SK-N-SH treated with all-trans-retinoic acid at 6 μM for 48 hours (cell line): ENCODE measurements around the gene ZSCAN2.
"Not testable (repeated sequence)": the region's sequence is repeated elsewhere in the genome, so short reads cannot be mapped to it uniquely, and the experiment has no call there.

Experiments used
- ATAC-seq: fragments of 200-7000 bp; cut with Tn5 transposase; 3 replicates; pipeline ENCODE4 v1.9.1; 2020; ENCODE audit warnings: mild to moderate bottlenecking, moderate library complexity
- ARNTL ChIP-seq: fragments of 450-650 bp; formaldehyde crosslinking; IDR thresholded peaks from 2 replicates; pipeline ENCODE4 v1.5.0; 2020; ENCODE audit warnings: low read depth, mild to moderate bottlenecking, moderate library complexity, borderline replicate concordance
- BACH2 ChIP-seq: fragments of 250-450 bp; sonication (Bioruptor Pico); IDR thresholded peaks from 2 replicates; pipeline ENCODE4 v1.9.0; 2021; ENCODE audit warnings: mild to moderate bottlenecking, borderline replicate concordance
- CSDC2 ChIP-seq: fragments of 250-450 bp; sonication (Bioruptor Pico); IDR thresholded peaks from 2 replicates; pipeline ENCODE4 v1.5.0; 2020; ENCODE audit warnings: mild to moderate bottlenecking, moderate library complexity
- ESRRG ChIP-seq: fragments of 250-450 bp; sonication (Bioruptor Pico); IDR thresholded peaks from 2 replicates; pipeline ENCODE4 v1.6.1; 2021; ENCODE audit warnings: mild to moderate bottlenecking
- GLIS3 ChIP-seq: fragments of 250-450 bp; sonication (Bioruptor Pico); IDR thresholded peaks from 2 replicates; pipeline ENCODE4 v1.5.0; 2020; ENCODE audit warnings: mild to moderate bottlenecking, moderate library complexity
- ISL1 ChIP-seq: fragments of 250-450 bp; sonication (Bioruptor Pico); IDR thresholded peaks from 2 replicates; pipeline ENCODE4 v2.1.2; 2022; ENCODE audit warnings: mild to moderate bottlenecking, moderate library complexity
- OSR1 ChIP-seq: fragments of 250-450 bp; sonication (Bioruptor Pico); IDR thresholded peaks from 2 replicates; pipeline ENCODE4 v1.8.0; 2022; ENCODE audit warnings: moderate library complexity, mild to moderate bottlenecking, inconsistent platforms
- RARB ChIP-seq: fragments of 250-450 bp; sonication (Bioruptor Pico); IDR thresholded peaks from 2 replicates; pipeline ENCODE4 v1.8.0; 2021; ENCODE audit warnings: mild to moderate bottlenecking, moderate library complexity
- SNAI2 ChIP-seq: fragments of 250-450 bp; sonication (Bioruptor Pico); IDR thresholded peaks from 2 replicates; pipeline ENCODE4 v1.5.0; 2020; ENCODE audit warnings: mild to moderate bottlenecking, moderate library complexity
- TCF4 ChIP-seq: fragments of 250-450 bp; sonication (Bioruptor Pico); IDR thresholded peaks from 2 replicates; pipeline ENCODE4 v1.8.0; 2021; ENCODE audit warnings: mild to moderate bottlenecking, moderate library complexity, borderline replicate concordance
- TOX ChIP-seq: fragments of 250-450 bp; sonication (Bioruptor Pico); IDR thresholded peaks from 2 replicates; pipeline ENCODE4 v1.8.0; 2021; ENCODE audit warnings: mild to moderate bottlenecking, moderate library complexity, borderline replicate concordance
- ZC3H10 ChIP-seq: fragments of 250-450 bp; sonication (Bioruptor Pico); IDR thresholded peaks from 2 replicates; pipeline ENCODE4 v1.5.1; 2021; ENCODE audit warnings: mild to moderate bottlenecking, moderate library complexity
- ZFP3 ChIP-seq: fragments of 250-450 bp; sonication (Bioruptor Pico); IDR thresholded peaks from 2 replicates; pipeline ENCODE4 v1.5.0; 2020; ENCODE audit warnings: mild to moderate bottlenecking, moderate library complexity
- ZFP30 ChIP-seq: fragments of 450-650 bp; formaldehyde crosslinking; IDR thresholded peaks from 2 replicates; pipeline ENCODE4 v1.5.0; 2022; ENCODE audit warnings: mild to moderate bottlenecking, moderate library complexity
- ZNF565 ChIP-seq: fragments of 450-650 bp; formaldehyde crosslinking; conservative IDR thresholded peaks from 2 replicates; pipeline ENCODE4 v1.5.0; 2020; ENCODE audit warnings: low read depth, mild to moderate bottlenecking, moderate library complexity
- ZNF70 ChIP-seq: fragments of 450-650 bp; formaldehyde crosslinking; IDR thresholded peaks from 2 replicates; pipeline ENCODE4 v1.5.0; 2020; ENCODE audit warnings: mild to moderate bottlenecking, moderate library complexity
- ZNF8 ChIP-seq: fragments of 450-650 bp; formaldehyde crosslinking; IDR thresholded peaks from 2 replicates; pipeline ENCODE4 v1.5.0; 2020; ENCODE audit warnings: mild to moderate bottlenecking, moderate library complexity
- TF ChIP-seq, protein P1 (sequence below): fragments of 250-450 bp; sonication (Bioruptor Pico); IDR thresholded peaks from 2 replicates; pipeline ENCODE4 v1.5.1; 2020; ENCODE audit warnings: low read depth, mild to moderate bottlenecking, moderate library complexity
- TF ChIP-seq, protein P2 (sequence below): fragments of 250-450 bp; sonication (Bioruptor Pico); IDR thresholded peaks from 2 replicates; pipeline ENCODE4 v1.5.0; 2020; ENCODE audit warnings: mild to moderate bottlenecking, moderate library complexity
- TF ChIP-seq, protein P3 (sequence below): fragments of 250-450 bp; sonication (Bioruptor Pico); IDR thresholded peaks from 2 replicates; pipeline ENCODE4 v1.5.1; 2021; ENCODE audit warnings: mild to moderate bottlenecking, moderate library complexity
- TF ChIP-seq, protein P4 (sequence below): fragments of 250-450 bp; sonication (Bioruptor Pico); IDR thresholded peaks from 2 replicates; pipeline ENCODE4 v1.8.0; 2021; ENCODE audit warnings: low read depth, mild to moderate bottlenecking, moderate library complexity, borderline replicate concordance

Gene ZSCAN2

DNA sequence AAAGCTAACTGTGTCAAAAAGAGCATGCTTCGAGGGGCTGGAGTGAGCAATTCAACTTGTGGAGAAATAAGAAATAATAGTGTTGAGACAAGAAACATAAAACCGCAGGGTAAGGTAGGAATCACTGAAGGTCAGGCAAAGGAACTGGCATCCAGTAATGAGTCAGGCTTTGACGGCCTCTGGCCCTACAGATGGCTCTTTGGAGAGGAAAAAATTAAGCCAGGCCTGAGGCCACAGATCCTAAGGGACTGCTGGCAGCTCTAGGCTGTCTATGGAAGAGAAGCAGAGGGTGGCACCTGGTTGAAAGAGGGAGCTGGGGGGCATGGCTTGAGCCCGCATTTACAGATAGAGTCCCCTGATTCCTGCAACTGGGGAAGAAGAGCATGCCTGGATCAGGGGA is 28.6 kb upstream of the ZSCAN2 start:
- TF ChIP-seq GLIS3, result no peak
- TF ChIP-seq ZNF70 (CRISPR knock-in tag), result no peak
- TF ChIP-seq ISL1 (CRISPR knock-in tag), result no peak
- TF ChIP-seq, protein P1, sequence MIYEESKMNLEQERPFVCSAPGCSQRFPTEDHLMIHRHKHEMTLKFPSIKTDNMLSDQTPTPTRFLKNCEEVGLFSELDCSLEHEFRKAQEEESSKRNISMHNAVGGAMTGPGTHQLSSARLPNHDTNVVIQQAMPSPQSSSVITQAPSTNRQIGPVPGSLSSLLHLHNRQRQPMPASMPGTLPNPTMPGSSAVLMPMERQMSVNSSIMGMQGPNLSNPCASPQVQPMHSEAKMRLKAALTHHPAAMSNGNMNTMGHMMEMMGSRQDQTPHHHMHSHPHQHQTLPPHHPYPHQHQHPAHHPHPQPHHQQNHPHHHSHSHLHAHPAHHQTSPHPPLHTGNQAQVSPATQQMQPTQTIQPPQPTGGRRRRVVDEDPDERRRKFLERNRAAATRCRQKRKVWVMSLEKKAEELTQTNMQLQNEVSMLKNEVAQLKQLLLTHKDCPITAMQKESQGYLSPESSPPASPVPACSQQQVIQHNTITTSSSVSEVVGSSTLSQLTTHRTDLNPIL (CRISPR knock-in tag), result no peak
- no peak for TF ChIP-seq ZC3H10 (CRISPR knock-in tag)
- TF ChIP-seq RARB (CRISPR knock-in tag), result no peak
- TF ChIP-seq, protein P2, sequence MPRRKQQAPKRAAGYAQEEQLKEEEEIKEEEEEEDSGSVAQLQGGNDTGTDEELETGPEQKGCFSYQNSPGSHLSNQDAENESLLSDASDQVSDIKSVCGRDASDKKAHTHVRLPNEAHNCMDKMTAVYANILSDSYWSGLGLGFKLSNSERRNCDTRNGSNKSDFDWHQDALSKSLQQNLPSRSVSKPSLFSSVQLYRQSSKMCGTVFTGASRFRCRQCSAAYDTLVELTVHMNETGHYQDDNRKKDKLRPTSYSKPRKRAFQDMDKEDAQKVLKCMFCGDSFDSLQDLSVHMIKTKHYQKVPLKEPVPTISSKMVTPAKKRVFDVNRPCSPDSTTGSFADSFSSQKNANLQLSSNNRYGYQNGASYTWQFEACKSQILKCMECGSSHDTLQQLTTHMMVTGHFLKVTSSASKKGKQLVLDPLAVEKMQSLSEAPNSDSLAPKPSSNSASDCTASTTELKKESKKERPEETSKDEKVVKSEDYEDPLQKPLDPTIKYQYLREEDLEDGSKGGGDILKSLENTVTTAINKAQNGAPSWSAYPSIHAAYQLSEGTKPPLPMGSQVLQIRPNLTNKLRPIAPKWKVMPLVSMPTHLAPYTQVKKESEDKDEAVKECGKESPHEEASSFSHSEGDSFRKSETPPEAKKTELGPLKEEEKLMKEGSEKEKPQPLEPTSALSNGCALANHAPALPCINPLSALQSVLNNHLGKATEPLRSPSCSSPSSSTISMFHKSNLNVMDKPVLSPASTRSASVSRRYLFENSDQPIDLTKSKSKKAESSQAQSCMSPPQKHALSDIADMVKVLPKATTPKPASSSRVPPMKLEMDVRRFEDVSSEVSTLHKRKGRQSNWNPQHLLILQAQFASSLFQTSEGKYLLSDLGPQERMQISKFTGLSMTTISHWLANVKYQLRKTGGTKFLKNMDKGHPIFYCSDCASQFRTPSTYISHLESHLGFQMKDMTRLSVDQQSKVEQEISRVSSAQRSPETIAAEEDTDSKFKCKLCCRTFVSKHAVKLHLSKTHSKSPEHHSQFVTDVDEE, result no peak
- TF ChIP-seq, protein P3, sequence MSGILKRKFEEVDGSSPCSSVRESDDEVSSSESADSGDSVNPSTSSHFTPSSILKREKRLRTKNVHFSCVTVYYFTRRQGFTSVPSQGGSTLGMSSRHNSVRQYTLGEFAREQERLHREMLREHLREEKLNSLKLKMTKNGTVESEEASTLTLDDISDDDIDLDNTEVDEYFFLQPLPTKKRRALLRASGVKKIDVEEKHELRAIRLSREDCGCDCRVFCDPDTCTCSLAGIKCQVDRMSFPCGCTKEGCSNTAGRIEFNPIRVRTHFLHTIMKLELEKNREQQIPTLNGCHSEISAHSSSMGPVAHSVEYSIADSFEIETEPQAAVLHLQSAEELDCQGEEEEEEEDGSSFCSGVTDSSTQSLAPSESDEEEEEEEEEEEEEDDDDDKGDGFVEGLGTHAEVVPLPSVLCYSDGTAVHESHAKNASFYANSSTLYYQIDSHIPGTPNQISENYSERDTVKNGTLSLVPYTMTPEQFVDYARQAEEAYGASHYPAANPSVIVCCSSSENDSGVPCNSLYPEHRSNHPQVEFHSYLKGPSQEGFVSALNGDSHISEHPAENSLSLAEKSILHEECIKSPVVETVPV (CRISPR knock-in tag), result no peak
- TF ChIP-seq ZNF8 (CRISPR knock-in tag), result no peak
- no peak for TF ChIP-seq ESRRG (CRISPR knock-in tag)
- TF ChIP-seq ZFP3 (CRISPR knock-in tag), result no peak
- TF ChIP-seq, protein P4, sequence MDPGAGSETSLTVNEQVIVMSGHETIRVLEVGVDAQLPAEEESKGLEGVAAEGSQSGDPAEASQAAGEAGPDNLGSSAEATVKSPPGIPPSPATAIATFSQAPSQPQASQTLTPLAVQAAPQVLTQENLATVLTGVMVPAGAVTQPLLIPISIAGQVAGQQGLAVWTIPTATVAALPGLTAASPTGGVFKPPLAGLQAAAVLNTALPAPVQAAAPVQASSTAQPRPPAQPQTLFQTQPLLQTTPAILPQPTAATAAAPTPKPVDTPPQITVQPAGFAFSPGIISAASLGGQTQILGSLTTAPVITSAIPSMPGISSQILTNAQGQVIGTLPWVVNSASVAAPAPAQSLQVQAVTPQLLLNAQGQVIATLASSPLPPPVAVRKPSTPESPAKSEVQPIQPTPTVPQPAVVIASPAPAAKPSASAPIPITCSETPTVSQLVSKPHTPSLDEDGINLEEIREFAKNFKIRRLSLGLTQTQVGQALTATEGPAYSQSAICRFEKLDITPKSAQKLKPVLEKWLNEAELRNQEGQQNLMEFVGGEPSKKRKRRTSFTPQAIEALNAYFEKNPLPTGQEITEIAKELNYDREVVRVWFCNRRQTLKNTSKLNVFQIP (CRISPR knock-in tag), result no peak
- TF ChIP-seq TCF4 (CRISPR knock-in tag), result no peak
- TF ChIP-seq TOX, result no peak
- no peak for TF ChIP-seq ZNF565 (CRISPR knock-in tag)
- no peak for TF ChIP-seq ZFP30 (CRISPR knock-in tag)
- no peak for TF ChIP-seq OSR1
- TF ChIP-seq BACH2 (CRISPR knock-in tag), result no peak
- TF ChIP-seq ARNTL (CRISPR knock-in tag), result no peak
- TF ChIP-seq SNAI2 (CRISPR knock-in tag), result no peak
- no peak for ATAC-seq

DNA sequence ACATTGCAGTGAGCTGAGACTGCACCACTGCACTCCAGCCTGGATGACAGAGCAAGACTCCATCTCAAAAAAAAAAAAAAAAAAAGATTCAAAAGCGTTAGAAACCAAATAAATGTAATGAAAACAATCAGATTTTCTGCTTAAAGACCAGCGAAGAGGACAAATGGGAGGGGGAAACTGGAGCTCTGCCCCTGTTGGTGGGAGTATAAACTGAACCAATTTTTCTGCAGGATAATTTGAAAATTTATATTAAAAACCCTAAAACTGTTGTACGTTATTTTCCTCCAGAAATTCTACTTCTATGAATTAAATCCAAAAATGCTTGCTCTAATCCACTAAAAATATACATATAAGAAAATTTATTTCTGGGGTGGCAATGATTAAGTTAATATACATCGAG is 25.3 kb upstream of the ZSCAN2 start:
- TF ChIP-seq, protein P3 (CRISPR knock-in tag), result no peak
- no peak for TF ChIP-seq CSDC2 (CRISPR knock-in tag)
- TF ChIP-seq ARNTL (CRISPR knock-in tag), result no peak
- TF ChIP-seq ZFP3 (CRISPR knock-in tag), result no peak
- TF ChIP-seq ISL1 (CRISPR knock-in tag), result no peak
- no peak for TF ChIP-seq ZNF565 (CRISPR knock-in tag)
- no peak for ATAC-seq

DNA sequence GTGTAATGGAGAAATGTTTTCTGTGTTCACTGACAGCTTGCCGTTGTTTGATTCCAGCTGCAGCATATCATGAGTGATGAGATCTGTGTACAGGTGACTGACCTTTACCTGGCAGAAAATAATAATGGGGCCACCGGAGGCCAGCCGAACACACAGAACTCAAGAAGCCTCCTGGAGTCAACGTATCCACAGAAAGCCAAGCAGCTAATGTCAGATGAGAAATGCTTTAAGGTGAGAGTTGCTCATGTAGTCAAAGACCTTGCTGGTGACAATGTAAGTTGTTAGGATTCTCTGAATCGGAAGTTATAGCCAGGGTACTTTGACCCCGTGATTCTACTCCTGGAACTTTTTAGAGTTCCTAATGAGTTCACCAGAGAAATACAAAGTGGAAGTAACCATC is 22.9 kb upstream of the ZSCAN2 start:
- ATAC-seq, result not testable (repeated sequence)

DNA sequence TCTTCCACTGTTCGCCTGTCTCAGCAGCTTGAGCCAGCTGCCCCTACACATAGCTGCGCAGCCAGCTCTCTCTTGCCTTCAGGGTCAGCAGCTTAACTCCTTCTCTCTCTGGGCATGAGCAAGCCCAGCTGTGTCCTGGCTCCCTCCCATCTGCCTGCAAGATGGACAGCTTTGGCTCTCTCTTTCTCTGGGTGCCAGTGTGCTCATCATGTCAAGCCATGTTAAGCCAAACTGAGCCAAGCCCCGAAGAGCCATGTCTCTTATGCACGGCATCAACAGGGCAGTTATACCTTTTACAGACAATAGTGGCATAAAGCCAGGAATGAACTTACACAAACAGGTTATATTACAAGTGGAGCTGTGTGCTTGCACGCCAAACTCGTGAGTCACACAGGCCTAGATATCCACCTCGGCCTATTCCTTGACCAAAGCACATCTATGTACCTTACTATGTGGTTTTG is 21.5 kb upstream of the ZSCAN2 start:
- peak; percentile 91 for ATAC-seq

DNA sequence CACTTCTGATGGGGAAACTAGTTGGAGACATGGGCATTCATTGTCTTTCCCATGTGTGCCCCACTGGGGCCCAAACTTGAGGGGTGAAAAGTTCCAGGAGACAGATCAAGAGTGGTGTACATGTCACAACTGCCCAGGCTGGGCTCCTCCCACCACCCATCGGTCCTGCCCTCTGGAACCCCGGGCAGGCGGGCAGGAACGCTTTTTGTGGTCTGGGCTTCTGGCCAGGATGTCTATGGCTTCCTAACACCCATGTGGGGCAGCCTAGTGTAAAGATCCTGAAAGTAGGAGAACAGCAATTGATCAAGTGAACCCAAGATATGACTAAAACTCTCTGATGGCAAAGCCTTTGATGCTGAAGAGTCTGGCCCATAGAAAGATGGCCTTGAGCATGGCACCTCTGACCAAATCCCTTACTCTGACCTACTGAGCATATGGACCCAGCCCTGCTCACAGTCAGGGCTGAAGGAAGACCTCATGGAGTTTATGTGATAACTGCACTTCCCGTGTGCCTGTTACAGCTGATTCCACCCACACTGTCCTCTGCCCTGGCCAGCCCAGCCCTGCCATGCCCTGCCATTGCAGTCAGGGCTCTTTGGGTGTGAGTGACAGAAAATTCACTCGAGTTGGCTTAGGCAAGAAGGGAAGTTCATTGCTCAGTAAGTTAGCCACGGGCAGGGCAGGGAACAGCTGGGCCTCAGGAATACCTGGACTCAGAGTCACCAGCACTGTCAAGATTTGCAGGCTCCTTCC is 19.0 kb upstream of the ZSCAN2 start:
- not testable (repeated sequence) for ATAC-seq
